Stimulated activated CD8-positive, alpha-beta memory T cell treated with anti-CD3 and anti-CD28 coated beads, Interleukin-2, amount 100 ng/mL, for 1 hour (primary cell): ENCODE data around the gene PLPPR1.

Experiments used
- DNase-seq, 2 donors: peaks; one replicate each; pipeline ENCODE4 v3.0.0-alpha.2; 2020; ENCODE audit warnings: low read depth in 2 of 2

The PLPPR1 gene

GRCh38 chr9:101047848-101048397, 19.4 kb downstream of the PLPPR1 start:
- no peak for DNase-seq

GRCh38 chr9:101050650-101051049, 22.1 kb downstream of the PLPPR1 start:
- DNase-seq, result no peak

- no peak for DNase-seq
Observed at GRCh38 chr9:101054657-101055056, 26.1 kb downstream of the PLPPR1 start.

- no peak for DNase-seq
Observed at GRCh38 chr9:101055516-101055915, 27.0 kb downstream of the PLPPR1 start.

- DNase-seq, result no peak
Observed at GRCh38 chr9:101062686-101063085, 34.2 kb downstream of the PLPPR1 start.

GRCh38 chr9:101063192-101063591, 34.7 kb downstream of the PLPPR1 start:
- DNase-seq, result no peak

- DNase-seq, result no peak
Observed at GRCh38 chr9:101064206-101064605, 35.7 kb downstream of the PLPPR1 start.

GRCh38 chr9:101065930-101066329, 37.4 kb downstream of the PLPPR1 start:
- DNase-seq, result no peak

GRCh38 chr9:101068696-101069095, 40.2 kb downstream of the PLPPR1 start:
- DNase-seq, result no peak

GRCh38 chr9:101072259-101072658, 43.7 kb downstream of the PLPPR1 start:
- no peak for DNase-seq

GRCh38 chr9:101073122-101073521, 44.6 kb downstream of the PLPPR1 start:
- DNase-seq, result no peak

GRCh38 chr9:101081641-101082040, 53.1 kb downstream of the PLPPR1 start:
- no peak for DNase-seq

- no peak for DNase-seq
Observed at GRCh38 chr9:101083448-101084202, 55.1 kb downstream of the PLPPR1 start.

- no peak for DNase-seq
Observed at GRCh38 chr9:101087426-101087825, 58.9 kb downstream of the PLPPR1 start.

GRCh38 chr9:101092922-101093321, 64.4 kb downstream of the PLPPR1 start:
- DNase-seq, result no peak

GRCh38 chr9:101093620-101094019, 65.1 kb downstream of the PLPPR1 start:
- no peak for DNase-seq

- DNase-seq, result no peak
Observed at GRCh38 chr9:101094686-101095085, 66.2 kb downstream of the PLPPR1 start.

- no peak for DNase-seq
Observed at GRCh38 chr9:101097210-101097609, 68.7 kb downstream of the PLPPR1 start.

GRCh38 chr9:101098392-101098791, 69.9 kb downstream of the PLPPR1 start:
- DNase-seq, result no peak

GRCh38 chr9:101114317-101114716, 85.8 kb downstream of the PLPPR1 start:
- DNase-seq, result no peak

- no peak for DNase-seq
Observed at GRCh38 chr9:101115102-101115501, 86.6 kb downstream of the PLPPR1 start.

GRCh38 chr9:101117161-101117560, 88.6 kb downstream of the PLPPR1 start:
- no peak for DNase-seq

- DNase-seq, result no peak
Observed at GRCh38 chr9:101119206-101119819, 90.8 kb downstream of the PLPPR1 start.
